ENCODE data around the gene C1QA.

- TF ChIP-seq ZNF274 (IDR thresholded peaks at IDR 0.05; ENCODE audit: low read depth, low read length) (no peak), YY1 (IDR thresholded peaks at IDR 0.05; ENCODE audit: insufficient read depth, insufficient read length) (no peak)
These were observed 47.1 kb downstream of the C1QA start for GRCh38 chr1:22683547-22683946.

Measured in NT2/D1 (cell line).